NB4 (cell line): ENCODE measurements around the gene ALX4.

Experiments
- POLR2A ChIP-seq: IDR thresholded peaks from 2 replicates; pipeline ENCODE4 v1.6.1; 2011; ENCODE audit warnings: mild to moderate bottlenecking; ENCODE audit not compliant: insufficient read length; ENCODE audit errors: extremely low read depth
- TF ChIP-seq, protein P1 (sequence below): IDR thresholded peaks from one replicate; pipeline ENCODE4 v1.5.1; 2012; ENCODE audit warnings: low read depth, low read length
- TF ChIP-seq, protein P2 (sequence below): IDR thresholded peaks from 2 replicates; pipeline ENCODE4 v1.6.1; 2011; ENCODE audit warnings: low read depth, low read length

DNA sequence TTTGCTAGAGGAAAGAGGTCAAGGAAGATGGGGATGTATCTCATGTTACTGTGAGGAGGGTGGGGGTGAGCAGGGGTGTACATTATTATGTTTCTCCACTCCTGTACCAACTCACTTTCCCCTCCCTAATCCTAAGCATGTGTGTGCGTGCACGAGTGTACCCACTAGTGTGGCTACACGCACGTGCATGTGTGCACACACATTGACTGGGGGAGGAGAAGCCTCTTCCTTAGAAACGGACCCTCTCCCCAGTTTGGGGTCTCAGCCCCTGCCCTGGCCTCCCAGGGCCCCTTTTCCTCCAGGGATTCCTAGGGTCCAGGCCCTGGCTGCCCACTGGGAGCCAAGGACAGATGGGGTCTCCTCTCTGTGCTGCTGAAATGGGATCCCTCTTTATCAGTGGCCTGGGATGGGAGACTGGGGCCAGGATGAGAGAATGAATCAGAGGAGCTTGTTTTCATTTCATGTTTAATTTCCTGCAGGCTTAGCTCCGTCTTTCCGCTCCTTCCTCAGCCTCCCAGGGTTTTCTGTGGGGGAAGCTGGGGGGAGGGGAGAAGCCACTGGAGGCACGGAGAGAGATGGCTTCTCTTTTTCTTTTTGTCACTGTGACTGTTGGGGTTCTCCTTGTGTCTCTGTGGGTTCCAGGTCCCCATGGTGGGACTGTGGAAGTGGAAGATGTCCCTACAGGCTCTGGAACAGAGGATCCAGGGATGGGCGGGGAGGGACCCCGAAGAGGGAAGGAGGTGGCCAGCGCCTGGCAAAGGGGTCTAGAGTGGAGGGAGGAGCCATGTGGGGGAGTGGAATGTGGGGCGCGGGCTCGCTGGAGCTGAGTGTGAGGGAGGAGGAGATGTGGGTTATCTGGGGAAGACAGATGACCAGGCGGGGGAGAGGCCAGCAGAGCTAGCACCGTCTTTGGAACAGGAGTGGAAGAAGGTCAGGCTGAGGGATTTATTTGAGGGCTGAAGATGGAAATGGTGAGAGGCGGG is 40.3 kb downstream of the ALX4 start:
- TF ChIP-seq, protein P1, sequence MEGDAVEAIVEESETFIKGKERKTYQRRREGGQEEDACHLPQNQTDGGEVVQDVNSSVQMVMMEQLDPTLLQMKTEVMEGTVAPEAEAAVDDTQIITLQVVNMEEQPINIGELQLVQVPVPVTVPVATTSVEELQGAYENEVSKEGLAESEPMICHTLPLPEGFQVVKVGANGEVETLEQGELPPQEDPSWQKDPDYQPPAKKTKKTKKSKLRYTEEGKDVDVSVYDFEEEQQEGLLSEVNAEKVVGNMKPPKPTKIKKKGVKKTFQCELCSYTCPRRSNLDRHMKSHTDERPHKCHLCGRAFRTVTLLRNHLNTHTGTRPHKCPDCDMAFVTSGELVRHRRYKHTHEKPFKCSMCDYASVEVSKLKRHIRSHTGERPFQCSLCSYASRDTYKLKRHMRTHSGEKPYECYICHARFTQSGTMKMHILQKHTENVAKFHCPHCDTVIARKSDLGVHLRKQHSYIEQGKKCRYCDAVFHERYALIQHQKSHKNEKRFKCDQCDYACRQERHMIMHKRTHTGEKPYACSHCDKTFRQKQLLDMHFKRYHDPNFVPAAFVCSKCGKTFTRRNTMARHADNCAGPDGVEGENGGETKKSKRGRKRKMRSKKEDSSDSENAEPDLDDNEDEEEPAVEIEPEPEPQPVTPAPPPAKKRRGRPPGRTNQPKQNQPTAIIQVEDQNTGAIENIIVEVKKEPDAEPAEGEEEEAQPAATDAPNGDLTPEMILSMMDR, result no peak
- TF ChIP-seq, protein P2, sequence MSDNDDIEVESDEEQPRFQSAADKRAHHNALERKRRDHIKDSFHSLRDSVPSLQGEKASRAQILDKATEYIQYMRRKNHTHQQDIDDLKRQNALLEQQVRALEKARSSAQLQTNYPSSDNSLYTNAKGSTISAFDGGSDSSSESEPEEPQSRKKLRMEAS, result no peak
- no peak for TF ChIP-seq POLR2A
